Measurements from ENCODE around the gene ZNRF1.

DNA sequence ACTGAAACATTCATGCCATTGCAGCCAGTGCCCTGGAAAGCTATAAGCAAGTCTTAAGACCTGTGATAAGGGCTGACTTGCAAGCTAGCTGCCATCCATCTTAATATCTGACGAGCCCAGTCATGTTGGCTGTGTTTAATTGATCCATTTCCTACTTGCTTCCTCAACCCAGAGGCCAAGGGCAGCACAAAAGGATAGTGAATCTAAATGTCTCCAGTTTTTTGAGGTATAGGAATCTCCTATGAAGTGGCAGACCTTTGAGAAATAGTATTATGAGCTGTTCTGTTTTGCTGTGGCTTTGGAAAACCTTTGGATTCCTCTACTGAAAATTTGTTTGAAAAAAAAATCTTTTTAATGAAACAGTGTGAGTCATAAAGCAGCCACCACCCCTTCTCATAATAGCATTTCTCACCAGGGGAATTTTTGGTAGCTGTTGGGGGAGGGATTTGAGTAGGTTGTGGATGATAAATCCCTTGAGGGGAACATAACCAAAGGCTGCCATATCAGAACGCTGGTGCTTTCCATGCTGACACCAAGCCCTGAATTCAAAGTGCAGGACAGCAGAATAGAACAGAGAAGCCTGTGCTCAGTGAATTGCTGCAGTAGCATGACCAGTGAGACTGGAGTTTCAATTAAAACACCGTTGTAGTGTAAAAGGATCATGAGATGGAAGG is 12.9 kb downstream of the ZNRF1 start:
- TF ChIP-seq, protein P1, sequence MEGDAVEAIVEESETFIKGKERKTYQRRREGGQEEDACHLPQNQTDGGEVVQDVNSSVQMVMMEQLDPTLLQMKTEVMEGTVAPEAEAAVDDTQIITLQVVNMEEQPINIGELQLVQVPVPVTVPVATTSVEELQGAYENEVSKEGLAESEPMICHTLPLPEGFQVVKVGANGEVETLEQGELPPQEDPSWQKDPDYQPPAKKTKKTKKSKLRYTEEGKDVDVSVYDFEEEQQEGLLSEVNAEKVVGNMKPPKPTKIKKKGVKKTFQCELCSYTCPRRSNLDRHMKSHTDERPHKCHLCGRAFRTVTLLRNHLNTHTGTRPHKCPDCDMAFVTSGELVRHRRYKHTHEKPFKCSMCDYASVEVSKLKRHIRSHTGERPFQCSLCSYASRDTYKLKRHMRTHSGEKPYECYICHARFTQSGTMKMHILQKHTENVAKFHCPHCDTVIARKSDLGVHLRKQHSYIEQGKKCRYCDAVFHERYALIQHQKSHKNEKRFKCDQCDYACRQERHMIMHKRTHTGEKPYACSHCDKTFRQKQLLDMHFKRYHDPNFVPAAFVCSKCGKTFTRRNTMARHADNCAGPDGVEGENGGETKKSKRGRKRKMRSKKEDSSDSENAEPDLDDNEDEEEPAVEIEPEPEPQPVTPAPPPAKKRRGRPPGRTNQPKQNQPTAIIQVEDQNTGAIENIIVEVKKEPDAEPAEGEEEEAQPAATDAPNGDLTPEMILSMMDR (conservative IDR thresholded peaks at IDR 0.05; ENCODE audit: low read depth, low read length) = no peak
- no peak for TF ChIP-seq RFX5 (IDR thresholded peaks at IDR 0.05; ENCODE audit: low read depth, low read length)
